SU-DHL-6 (cell line): ENCODE results near the gene PRRX2.

Experiments used
- EZH2phosphoT487 ChIP-seq: fragments of 200-600 bp; sonication (generic), shearing (Covaris generic); conservative IDR thresholded peaks from 2 replicates; pipeline ENCODE4 v1.6.1; 2018; ENCODE audit warnings: mild to moderate bottlenecking, antibody characterized with exemption, low read length, moderate library complexity, mixed read lengths
- TF ChIP-seq, protein P1 (sequence below): fragments of 200-600 bp; sonication (generic); IDR thresholded peaks from one replicate; pipeline ENCODE4 v1.5.1; 2017; ENCODE audit warnings: antibody characterized with exemption, mild to moderate bottlenecking, low read length, moderate library complexity; ENCODE audit not compliant: insufficient read depth, poor library complexity, severe bottlenecking

DNA sequence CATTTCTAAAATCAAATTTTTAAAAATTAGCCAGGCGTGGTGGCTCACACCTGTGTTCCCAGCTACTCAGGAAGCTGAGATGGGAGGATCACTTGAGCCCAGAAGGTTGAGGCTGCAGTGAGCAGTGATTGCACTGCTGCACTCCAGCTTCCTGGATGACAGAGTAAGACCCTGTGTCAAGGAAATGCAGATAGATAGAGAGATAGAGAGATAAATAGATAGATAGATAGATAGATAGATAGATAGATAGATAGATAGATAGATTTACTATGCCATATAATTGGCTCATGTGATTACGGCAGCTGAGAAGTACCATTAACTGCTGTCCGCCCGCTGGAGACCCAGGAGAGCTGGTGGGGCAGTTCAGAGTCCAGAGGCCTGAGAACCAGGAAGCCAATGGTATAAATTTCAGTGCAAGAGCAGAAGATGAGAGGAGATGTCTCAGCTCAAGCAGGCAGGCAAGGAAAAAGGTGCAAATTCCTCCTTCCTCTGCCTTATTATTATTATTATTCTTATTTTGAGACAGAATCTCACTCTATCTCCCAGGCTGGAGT, 100.4 kb downstream of the PRRX2 start:
- TF ChIP-seq, protein P1, sequence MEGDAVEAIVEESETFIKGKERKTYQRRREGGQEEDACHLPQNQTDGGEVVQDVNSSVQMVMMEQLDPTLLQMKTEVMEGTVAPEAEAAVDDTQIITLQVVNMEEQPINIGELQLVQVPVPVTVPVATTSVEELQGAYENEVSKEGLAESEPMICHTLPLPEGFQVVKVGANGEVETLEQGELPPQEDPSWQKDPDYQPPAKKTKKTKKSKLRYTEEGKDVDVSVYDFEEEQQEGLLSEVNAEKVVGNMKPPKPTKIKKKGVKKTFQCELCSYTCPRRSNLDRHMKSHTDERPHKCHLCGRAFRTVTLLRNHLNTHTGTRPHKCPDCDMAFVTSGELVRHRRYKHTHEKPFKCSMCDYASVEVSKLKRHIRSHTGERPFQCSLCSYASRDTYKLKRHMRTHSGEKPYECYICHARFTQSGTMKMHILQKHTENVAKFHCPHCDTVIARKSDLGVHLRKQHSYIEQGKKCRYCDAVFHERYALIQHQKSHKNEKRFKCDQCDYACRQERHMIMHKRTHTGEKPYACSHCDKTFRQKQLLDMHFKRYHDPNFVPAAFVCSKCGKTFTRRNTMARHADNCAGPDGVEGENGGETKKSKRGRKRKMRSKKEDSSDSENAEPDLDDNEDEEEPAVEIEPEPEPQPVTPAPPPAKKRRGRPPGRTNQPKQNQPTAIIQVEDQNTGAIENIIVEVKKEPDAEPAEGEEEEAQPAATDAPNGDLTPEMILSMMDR: no peak
- TF ChIP-seq EZH2phosphoT487: no peak
